Lower leg skin (tissue), 4 donors: ENCODE data around the gene RIBC2. TPM values are rescaled to one million over a fixed set of nuclear protein-coding genes. Genes with fewer than 3 reads are reported as not detected.

Experiments used
- DNase-seq, 2 donors: peaks; one replicate each; pipeline ENCODE4 v3.0.0-alpha.2; 2019; ENCODE audit warnings: low spot score in 2 of 2
- H3K4me3 ChIP-seq: fragments of 200-600 bp; sonication (generic); 2 replicates; pipeline ENCODE4 v1.5.1; 2017; ENCODE audit warnings: mild to moderate bottlenecking, low read depth; ENCODE audit not compliant: poor library complexity, severe bottlenecking
- CTCF ChIP-seq, 3 donors: fragments of 450-650 bp; IDR thresholded peaks; one replicate each; pipeline ENCODE4 v1.5.1; 2016; ENCODE audit warnings: antibody characterized with exemption in 3 of 3, mild to moderate bottlenecking in 3 of 3, moderate library complexity in 2 of 3
- POLR2A ChIP-seq, 2 donors: fragments of 450-650 bp; IDR thresholded peaks; one replicate each; pipeline ENCODE4 v1.6.1; 2016 to 2017; ENCODE audit warnings: antibody characterized with exemption in 2 of 2, mild to moderate bottlenecking in 1 of 2, moderate library complexity in 1 of 2
- WGBS, 2 donors: methylation state at CpG; one replicate each; pipeline ENCODE4 v1.1.5; 2018; 5-methylcytosine and 5-hydroxymethylcytosine counted together
- intact Hi-C: fragments of 100-400 bp; cut with DNase I; formaldehyde crosslinking; loops from one replicate; pipeline ENCODE4 v1.15.0; 2023; ENCODE audit warnings: low total_unique reads
- total RNA-seq, 4 donors: library from RNA; depleted of rRNA; stranded (reverse); fragments of >200 nt; gene quantifications; one replicate each; pipeline ENCODE4 v1.1.0, GENCODE V29; 2016

Gene RIBC2
- total RNA-seq, 4 donors from 2014 or later: 0.17 to 2.3 (median 1.1) TPM

- no peak for DNase-seq
- intact Hi-C loops: no loop called here
- no peak overlapping the region for H3K4me3 ChIP-seq
- TF ChIP-seq CTCF (IDR thresholded peaks at IDR 0.05) (no peak), POLR2A (IDR thresholded peaks at IDR 0.05) (no peak)
- 19 to 27% methylated on average over 8 of the region's 8 CpGs for WGBS, 2 donors
These were observed 56.0 kb downstream of the RIBC2 start for GRCh38 chr22:45469281-45470073.

- no peak overlapping the region for H3K4me3 ChIP-seq
- TF ChIP-seq POLR2A (IDR thresholded peaks at IDR 0.05) (no peak), CTCF (IDR thresholded peaks at IDR 0.05) (no peak)
- WGBS, 2 donors: 76 to 78% methylated on average over 11 of the region's 11 CpGs
- DNase-seq: no peak
- intact Hi-C loops: no loop called here
These were observed 57.4 kb downstream of the RIBC2 start for GRCh38 chr22:45470871-45471270.

- intact Hi-C loops: no loop called here
- 93 to 96% methylated on average over 3 of the region's 3 CpGs for WGBS, 2 donors
These were observed 58.9 kb downstream of the RIBC2 start for GRCh38 chr22:45472426-45472825.

GRCh38 chr22:45473626-45474237 lies 60.2 kb downstream of the RIBC2 start:
- 61 to 74% methylated on average over 6 of the region's 6 CpGs for WGBS, 2 donors
- H3K4me3 ChIP-seq: no peak overlapping the region
- DNase-seq: no peak
- TF ChIP-seq POLR2A (IDR thresholded peaks at IDR 0.05) (no peak), CTCF (IDR thresholded peaks at IDR 0.05) (no peak)
- intact Hi-C loops: no loop called here

More at GRCh38 chr22:45472426-45472825, 58.9 kb downstream of the RIBC2 start:
- TF ChIP-seq CTCF (IDR thresholded peaks at IDR 0.05) (no peak), POLR2A (IDR thresholded peaks at IDR 0.05) (no peak)
- no peak overlapping the region for H3K4me3 ChIP-seq
- no peak for DNase-seq

- no peak for DNase-seq
- intact Hi-C loops: no loop called here
- H3K4me3 ChIP-seq: no peak overlapping the region
- no peak for TF ChIP-seq CTCF (IDR thresholded peaks at IDR 0.05)
- TF ChIP-seq POLR2A (IDR thresholded peaks at IDR 0.05): no peak
- 62 to 73% methylated on average over 8 of the region's 8 CpGs for WGBS, 2 donors
These were observed 61.7 kb downstream of the RIBC2 start for GRCh38 chr22:45475063-45475747.
